Fibroblast of lung (primary cell): ENCODE results near the gene TMEM121B.

ENCODE experiments used
- CTCF ChIP-seq, 2 donors: IDR thresholded peaks in 1 of 2; conservative IDR thresholded peaks in 1 of 2; 1 replicate in 1 of 2; 2 replicates in 1 of 2; pipeline ENCODE4 v1.5.1; 2011 to 2012; ENCODE audit warnings: low read length in 2 of 2, control low read depth in 1 of 2, inconsistent platforms in 1 of 2, low read depth in 1 of 2, mild to moderate bottlenecking in 1 of 2
- EZH2 ChIP-seq: IDR thresholded peaks from 2 replicates; pipeline ENCODE4 v1.5.1; 2012; ENCODE audit warnings: low read length, control low read depth, mild to moderate bottlenecking; ENCODE audit errors: missing control alignments

GRCh38 chr22:17117400-17117799 lies 3.8 kb downstream of the TMEM121B start:
- TF ChIP-seq CTCF (conservative IDR thresholded peaks at IDR 0.05 in 1 of 2, IDR thresholded peaks at IDR 0.05 in 1 of 2; ENCODE audit: low read depth in 1 of 2, low read length in 2 of 2) (no peak), EZH2 (no peak)
